HG03439 (cell line): ENCODE measurements around the gene PRKCSH.
"Not testable (repeated sequence)": the region's sequence is repeated elsewhere in the genome, so short reads cannot be mapped to it uniquely, and the experiment has no call there.

Experiments used
- ATAC-seq: cut with Tn5 transposase; IDR thresholded peaks from one replicate; pipeline ENCODE4 v1.9.1; 2021; ENCODE audit warnings: mild to moderate bottlenecking, moderate library complexity; ENCODE audit not compliant: unreplicated experiment

Gene PRKCSH

DNA sequence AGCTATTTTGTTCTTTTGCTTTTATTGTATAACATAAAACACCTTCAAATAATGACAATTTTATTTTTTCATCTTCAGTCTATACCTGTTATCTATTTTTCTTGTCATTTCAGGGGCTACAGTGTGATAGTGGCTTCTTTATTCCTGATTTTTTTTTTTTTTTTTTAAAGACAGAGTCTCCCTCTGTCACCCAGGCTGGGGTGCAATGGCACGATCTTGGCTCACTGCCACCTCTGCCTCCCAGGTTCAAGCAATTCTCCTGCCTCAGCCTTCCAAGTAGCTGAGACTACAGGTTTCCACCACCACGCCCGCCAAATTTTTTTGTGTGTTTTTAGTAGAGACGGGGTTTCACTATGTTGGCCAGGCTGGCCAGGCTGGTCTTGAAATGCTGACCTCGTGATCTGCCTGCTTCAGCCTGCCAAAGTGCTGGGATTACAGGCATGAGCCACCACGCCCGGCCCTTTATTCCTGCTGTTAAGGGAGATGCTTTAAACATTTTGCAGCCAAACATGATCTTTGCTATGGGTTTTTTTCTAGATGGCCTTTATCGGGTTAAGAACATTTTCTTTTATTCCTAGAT, 32.9 kb downstream of the PRKCSH start:
- not testable (repeated sequence) for ATAC-seq

DNA sequence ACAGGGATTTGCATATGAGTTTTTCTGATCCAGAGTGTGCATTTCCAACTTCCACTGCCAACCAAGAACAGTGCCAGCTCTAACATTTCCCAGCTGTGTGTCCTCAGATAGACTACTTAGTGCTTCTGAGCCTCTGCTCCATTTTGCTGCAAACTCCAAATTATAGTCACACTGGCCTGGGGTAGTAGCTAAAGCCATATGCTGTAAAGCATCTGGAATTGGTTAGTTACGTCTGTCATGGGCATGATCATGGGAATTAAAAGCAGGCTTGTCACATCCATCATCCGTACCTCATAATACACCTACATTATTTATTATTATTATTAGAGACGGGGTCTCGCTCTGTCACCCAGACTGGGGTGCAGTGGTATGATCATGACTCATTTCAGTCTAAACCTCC, 38.3 kb downstream of the PRKCSH start:
- no peak for ATAC-seq

- ATAC-seq = not testable (repeated sequence)
These were observed 39.9 kb downstream of the PRKCSH start for GRCh38 chr19:11475343-11475742.

- no peak for ATAC-seq
These were observed 40.4 kb downstream of the PRKCSH start for GRCh38 chr19:11475861-11476260.

DNA sequence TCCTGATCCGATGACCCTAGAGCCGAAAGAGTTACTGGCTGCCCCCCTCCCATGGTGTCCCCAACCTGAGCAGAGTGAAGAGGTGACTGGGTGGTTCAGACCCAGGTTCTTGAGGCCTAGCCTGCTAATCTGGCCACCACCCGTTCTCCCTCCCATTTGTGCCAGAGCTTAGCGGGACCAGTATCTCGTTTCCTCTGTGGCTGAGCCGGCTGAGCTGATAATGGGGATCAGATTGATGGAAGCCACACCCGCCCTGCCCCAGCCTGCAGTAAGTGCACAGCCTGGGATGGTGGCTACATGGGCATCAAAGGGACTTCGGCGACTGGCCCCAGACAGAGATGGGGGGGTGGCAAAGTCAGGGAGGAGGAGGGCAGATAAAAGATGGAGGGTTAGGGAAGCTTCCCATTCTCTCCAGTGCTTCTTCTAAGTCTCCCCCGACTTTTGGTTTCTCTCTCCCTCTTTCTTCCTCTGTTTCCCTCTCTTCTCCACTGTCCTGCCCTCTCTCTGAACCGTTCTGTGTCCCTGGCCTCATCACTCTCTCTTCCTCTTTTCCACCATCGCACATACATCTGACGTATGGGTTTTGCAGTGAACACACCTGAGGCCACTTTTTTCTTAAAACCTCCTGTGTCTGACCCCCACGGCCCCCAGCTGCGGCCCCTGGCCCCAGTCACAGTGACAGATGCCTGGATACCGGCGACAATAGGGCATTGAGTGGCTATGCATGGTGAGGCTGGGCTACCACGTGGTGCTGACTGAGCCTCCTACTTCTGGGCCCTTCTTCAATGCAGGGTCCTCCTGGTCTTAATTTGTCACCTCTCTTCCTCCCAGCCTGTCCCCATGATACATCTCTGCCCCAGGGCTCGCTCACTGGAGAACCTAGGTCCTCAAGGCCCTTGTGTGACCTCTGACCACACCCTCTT, 43.0 kb downstream of the PRKCSH start:
- no peak for ATAC-seq

DNA sequence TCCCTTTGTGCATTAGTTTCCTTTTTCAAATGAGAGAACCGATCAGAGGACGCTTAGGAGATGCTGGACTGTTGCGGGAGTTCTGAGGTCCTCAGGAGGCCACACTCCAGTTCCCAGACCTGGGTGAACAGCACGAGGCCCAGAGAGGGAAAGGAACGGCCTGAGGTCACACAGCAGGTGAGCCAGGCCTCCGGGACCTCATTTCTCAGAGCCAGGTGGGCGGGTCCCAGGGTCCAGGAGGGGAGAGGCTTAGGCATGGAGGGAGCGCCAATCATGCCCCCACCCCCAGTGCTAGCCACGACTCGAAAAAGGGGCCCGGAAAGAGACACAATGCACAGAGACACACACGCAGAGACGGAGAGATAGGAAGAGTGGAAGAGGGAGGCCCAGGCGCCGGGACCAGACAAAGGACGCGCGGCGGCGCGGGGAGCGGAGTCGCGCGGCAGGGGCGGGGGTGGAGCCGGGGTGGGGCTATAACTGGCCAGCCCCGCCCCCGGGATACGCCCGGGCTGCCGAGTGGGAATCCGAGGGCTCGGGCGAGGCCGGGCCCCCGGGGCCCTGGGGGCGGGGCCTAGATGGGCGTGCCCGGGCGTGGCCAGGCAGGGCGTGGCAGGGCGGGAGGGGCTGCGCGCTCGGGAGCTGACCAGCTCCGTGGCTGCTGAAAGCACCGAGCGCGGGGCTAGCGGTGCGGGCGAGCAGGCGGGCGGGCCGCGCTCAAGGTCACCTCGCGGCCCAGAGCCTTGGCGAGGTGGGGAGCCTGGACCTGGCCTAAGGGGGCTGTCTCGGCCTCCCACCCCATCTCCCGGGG, 43.9 kb downstream of the PRKCSH start:
- ATAC-seq = no peak

GRCh38 chr19:11479898-11480714, 44.7 kb downstream of the PRKCSH start:
- ATAC-seq = no peak

DNA sequence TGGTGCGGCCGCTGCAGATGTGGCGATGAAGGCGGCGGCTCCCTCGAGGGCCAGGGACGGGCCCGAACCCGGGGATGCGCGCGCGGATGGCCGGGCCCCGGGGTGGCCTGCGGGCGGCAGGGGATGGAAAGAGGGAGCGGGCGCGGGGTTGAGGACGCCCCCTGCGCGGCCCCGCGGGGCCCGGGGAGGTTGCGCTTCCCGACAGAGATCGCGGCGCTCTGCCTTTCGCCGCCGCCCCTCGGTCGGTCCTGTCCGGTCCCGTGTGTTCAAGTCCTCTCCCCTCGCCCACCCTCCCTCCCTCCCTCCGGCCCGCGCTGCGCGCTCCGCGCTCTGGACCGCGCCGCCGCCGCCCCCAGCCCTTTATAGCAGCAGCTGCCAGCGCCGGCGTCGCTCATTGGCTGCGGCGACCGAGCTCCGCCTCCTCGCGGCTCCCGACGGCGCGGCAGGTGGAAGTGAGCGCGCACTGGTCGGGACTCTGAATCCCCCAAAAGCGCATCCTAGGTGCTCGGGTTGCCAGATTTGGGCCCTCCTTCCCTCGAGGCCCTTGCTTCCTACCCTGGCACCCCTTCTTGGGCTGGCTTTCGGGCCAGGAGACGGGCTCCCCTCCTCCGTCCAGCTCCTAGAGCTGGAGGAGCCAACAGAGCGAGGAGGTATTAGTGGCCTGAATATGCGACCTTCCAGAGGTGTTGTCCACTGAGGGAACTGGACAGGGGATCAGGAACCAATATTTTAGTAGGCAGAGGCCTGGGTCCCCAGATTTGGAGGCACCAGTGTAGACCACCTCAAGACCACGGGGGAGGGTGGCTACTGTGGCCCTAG, 45.5 kb downstream of the PRKCSH start, which contains the start of gene ELAVL3:
Gene ELAVL3, minus strand, starts transcription at position 332 of the 819 bp plus-strand sequence. CDS start 438 bp downstream, outside the sequence.
- no peak for ATAC-seq

DNA sequence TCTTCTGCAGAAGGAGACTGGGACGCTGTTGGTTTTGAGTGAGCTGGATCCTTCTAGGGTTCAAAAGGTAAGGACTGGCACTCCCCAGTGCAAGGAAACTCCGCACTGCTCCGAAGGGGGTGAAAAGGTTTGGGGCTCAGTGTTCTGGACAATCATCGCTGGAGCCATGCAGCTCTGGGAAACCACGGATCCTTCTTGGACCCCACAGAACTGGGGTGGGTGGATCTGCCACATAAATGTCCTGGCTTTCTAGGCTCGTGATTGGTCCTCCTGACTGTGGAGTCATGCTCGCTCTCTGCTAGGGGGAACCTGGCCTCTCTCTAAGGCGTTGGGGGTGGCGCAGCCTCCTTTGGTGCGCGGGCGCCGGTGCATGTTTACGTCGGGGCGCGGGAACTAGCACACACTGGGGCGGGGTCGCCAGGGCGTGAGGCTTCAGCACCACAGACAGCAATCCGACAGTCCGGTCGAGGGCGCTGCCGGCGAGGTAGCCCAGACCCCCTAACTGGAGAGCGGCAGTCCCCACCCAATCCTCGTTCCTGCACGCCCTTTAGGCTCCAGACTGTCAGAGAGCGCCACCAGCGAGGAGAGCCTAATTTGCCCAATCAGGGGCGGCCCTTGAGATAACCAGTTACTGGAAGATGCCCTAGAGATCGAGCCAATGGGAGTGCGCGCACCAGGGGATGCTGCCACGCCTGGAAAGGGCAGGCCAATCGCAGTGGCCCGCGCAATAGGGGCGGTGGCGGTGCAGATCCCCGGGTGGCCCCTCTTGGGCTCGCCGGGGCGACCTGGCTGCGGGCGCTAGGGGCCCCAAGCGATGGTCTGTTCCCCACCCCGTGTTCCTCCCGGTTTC, 46.3 kb downstream of the PRKCSH start:
- ATAC-seq = peak; percentile 66

DNA sequence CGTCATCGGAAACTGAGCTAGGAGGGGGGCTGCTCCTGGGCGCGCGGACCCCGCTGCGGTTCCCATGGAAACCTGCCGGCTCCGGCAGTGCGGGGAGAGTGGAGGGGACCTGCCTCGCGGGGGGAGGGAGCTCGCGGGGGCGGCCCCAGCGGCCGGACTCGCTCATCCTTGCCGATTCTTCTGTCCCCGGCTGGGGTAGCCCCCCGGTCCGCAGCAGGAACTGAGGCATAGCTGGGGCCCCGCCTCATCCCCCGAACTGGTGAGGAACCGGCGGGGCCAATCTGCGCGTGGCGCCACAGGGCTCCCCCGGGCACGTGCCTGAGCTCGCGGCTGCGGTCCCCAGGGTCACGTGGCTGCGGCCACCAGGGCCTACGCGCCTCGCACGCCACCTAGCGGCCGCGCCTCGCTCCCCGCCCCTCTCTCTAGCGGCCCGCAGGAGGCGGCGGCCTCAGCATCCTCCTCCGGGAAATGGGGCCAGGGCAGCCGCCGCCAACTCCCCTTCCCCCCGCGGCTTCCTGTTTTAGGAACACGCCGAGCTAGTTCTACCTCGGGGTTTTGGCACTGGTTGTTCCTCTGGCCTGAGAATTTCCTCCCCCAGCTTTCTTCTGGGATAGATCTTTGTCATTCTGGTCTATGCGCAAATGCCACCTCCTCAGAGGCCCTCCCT, 47.1 kb downstream of the PRKCSH start:
- peak; percentile 66 for ATAC-seq

GRCh38 chr19:11483366-11484111, 48.1 kb downstream of the PRKCSH start:
- ATAC-seq = no peak

DNA sequence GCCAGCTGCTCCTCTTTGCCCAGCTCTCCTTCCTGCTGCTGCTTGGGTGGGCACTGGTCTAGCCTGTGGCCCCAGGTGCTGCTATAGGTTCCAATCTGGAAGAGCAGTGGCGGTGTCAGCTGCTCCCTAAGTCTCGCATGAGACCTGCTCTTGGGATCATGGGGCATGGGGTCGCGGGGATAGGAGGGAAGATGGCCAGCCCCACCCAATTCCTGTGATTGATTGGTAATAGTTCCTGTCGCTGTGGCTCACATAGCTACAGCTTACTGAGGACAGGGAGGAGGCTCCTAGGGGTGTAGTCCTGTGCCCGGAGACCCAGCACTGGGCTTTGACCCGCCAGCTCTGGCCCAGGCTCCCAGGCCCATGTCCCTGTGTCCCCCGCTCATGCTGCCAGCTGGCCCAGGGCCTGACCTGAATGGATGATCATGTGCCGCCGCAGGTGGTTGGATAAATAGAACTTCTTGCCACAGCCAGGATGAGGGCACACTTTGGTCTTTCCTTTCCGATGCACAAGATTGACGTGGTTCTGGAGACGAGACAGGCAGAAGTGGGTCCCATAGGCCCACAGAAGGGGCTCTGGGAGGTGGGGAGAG, 49.9 kb downstream of the PRKCSH start:
- ATAC-seq = no peak

DNA sequence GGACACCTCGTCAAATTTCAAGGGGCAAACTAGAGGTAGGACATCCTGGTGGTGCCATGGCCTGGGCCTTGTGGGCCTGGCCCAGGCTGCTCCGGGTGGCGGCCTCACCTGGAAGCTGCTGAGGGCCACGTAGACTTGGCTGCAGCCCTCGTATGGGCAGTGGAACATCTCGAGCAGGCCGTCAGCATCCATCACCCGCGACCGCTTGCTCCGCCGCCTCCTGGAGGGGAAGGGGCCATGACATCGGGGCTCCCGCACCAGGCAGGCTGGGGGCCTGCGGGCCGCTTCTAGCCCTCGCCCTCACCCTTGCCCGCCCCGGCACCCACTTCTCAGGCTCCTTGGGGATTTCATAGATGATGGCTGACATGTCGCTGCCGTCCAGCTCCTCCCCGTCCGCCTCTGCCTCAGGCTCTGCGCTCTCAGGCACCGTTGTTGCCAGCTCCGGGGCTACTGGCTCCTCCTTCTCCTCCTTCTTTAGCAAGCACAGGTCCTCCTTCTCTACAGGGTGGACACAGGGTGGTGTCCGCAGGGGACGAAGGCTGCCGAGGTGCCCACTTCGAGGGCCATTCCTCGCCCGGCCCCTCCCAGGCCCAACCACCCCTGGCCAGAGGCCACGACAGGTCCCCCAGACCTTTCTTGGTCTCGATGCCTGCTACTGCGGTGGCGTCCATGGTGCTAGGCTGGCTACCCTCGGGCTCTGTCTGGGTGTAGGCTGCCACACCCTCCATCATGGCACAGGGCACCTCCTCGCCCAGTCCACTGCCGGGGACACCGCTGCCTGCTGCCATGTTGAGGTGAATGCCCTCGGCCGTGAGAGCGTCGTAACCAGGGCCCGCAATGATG, 51.4 kb downstream of the PRKCSH start:
- no peak for ATAC-seq

DNA sequence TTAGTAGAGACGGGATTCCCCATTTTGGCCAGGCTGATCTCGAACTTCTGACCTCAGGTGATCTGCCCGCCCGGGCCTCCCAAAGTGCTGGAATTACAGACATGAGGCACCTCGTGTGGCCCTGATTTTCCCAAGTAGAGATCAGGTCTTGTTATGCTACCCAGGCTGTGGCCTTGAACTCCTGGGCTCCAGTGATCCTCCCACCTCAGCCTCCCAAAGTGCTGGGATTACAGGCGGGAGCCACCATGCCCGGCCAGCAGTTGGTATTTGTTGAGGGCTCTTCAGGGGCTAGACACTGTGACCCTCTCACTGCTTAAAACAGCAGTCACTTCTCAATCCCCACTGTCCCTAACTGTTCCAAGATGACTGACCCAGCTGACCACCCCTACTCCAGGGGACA, 53.9 kb downstream of the PRKCSH start:
- ATAC-seq = no peak

- ATAC-seq = no peak
These were observed 59.3 kb downstream of the PRKCSH start for GRCh38 chr19:11494634-11495285.

GRCh38 chr19:11495481-11495880, 60.0 kb downstream of the PRKCSH start:
- ATAC-seq = no peak
